AG04450 (cell line): Measurements from ENCODE around the gene ST8SIA3. TPM values are rescaled to one million over a fixed set of nuclear protein-coding genes. Genes with fewer than 3 reads are reported as not detected.

Experiments
- CTCF ChIA-PET: fragments of 300-600, 350-600 bp; formaldehyde crosslinking; extraction: SDS; loops from one replicate; lab custom pipeline; 2022; ENCODE audit warnings: antibody characterized with exemption, inconsistent platforms; lab: Charles Lee
- POLR2A ChIA-PET: fragments of 350-600 bp; formaldehyde crosslinking; extraction: SDS; loops from one replicate; lab custom pipeline; 2021; ENCODE audit warnings: antibody characterized with exemption, inconsistent platforms; lab: Yijun Ruan, JAX
- DNase-seq: peaks from one replicate; pipeline ENCODE4 v3.0.0-alpha.2; 2011; ENCODE audit warnings: low read depth, low spot score
- H3K27ac ChIP-seq: one replicate; pipeline ENCODE4 v1.5.1; 2012; ENCODE audit warnings: low read depth, low read length, control low read depth
- H3K27me3 ChIP-seq: one replicate; pipeline ENCODE4 v1.6.0; 2012; ENCODE audit warnings: low read length; ENCODE audit not compliant: control insufficient read depth, insufficient read depth
- H3K4me3 ChIP-seq: 2 replicates; pipeline ENCODE4 v1.5.1; 2011; ENCODE audit warnings: mild to moderate bottlenecking, low read depth, low read length, control low read depth
- H3K9me3 ChIP-seq: 2 replicates; pipeline ENCODE4 v1.5.1; 2012; ENCODE audit warnings: low read length; ENCODE audit not compliant: control insufficient read depth, insufficient read depth
- CTCF ChIP-seq: IDR thresholded peaks from 2 replicates; pipeline ENCODE4 v1.5.1; 2011; ENCODE audit warnings: low read depth, low read length, control low read depth, inconsistent platforms
- polyA minus RNA-seq: library from RNA; depleted of rRNA, polyadenylated mRNA; stranded (reverse); fragments of >200 nt; gene quantifications from 2 replicates; pipeline ENCODE4 v1.2.3, GENCODE V29; 2011; rRNA and poly(A)+ RNA removed
- polyA plus RNA-seq: library from polyadenylated mRNA; depleted of rRNA; stranded (reverse); fragments of >200 nt; gene quantifications from 2 replicates; pipeline ENCODE4 v1.2.3, GENCODE V29; 2011; rRNA removed

Gene ST8SIA3
- polyA plus RNA-seq (not detected in 2 replicates), polyA minus RNA-seq (not detected in 2 replicates)

- ChIA-PET POLR2A (no interaction called here), CTCF (no interaction called here)
- no peak within 1 kb of the TSS for H3K4me3 ChIP-seq
- no peak within 1 kb of the TSS for H3K27ac ChIP-seq
- H3K27me3 ChIP-seq: peaks cover 35% of the 10 kb centered on the region
- TF ChIP-seq CTCF: no peak
- no peak for DNase-seq
- H3K9me3 ChIP-seq: no peaks in the 10 kb centered on the region; the same call in 1 of the 2 replicates
These were observed at the start of gene ST8SIA3 for GRCh38 chr18:57352271-57352701. Gene ST8SIA3, plus strand, starts transcription at chr18:57352557. Its CDS starts 290 bp downstream, at chr18:57352847.

- H3K27me3 ChIP-seq: no peaks in the 10 kb centered on the region
- DNase-seq: no peak
- H3K9me3 ChIP-seq: no peaks in the 10 kb centered on the region
- TF ChIP-seq CTCF: no peak
- POLR2A ChIA-PET: no interaction called here
- H3K27ac ChIP-seq: no peak overlapping the region
- no peak overlapping the region for H3K4me3 ChIP-seq
- CTCF ChIA-PET: no interaction called here
These were observed 40.9 kb upstream of the ST8SIA3 start for GRCh38 chr18:57311472-57311871.

- H3K27me3 ChIP-seq: no peaks in the 10 kb centered on the region
- ChIA-PET CTCF (no interaction called here), POLR2A (no interaction called here)
- no peak overlapping the region for H3K27ac ChIP-seq
- TF ChIP-seq CTCF: no peak
- no peaks in the 10 kb centered on the region for H3K9me3 ChIP-seq
- DNase-seq: no peak
- H3K4me3 ChIP-seq: no peak overlapping the region
These were observed 39.8 kb upstream of the ST8SIA3 start for GRCh38 chr18:57312346-57313144.

GRCh38 chr18:57320603-57321002 is 31.8 kb upstream of the ST8SIA3 start:
- Histone ChIP-seq H3K4me3 (no peak overlapping the region), H3K9me3 (no peaks in the 10 kb centered on the region), H3K27me3 (no peaks in the 10 kb centered on the region), H3K27ac (no peak overlapping the region)
- POLR2A ChIA-PET: no interaction called here
- CTCF ChIA-PET: no interaction called here
- no peak for TF ChIP-seq CTCF
- DNase-seq: no peak

- TF ChIP-seq CTCF: no peak
These were observed 26.7 kb upstream of the ST8SIA3 start for GRCh38 chr18:57325491-57326166.

More at GRCh38 chr18:57325491-57326166, 26.7 kb upstream of the ST8SIA3 start:
- no peak overlapping the region for H3K27ac ChIP-seq
- DNase-seq: no peak
- CTCF ChIA-PET: no interaction called here
- POLR2A ChIA-PET: no interaction called here
- no peaks in the 10 kb centered on the region for H3K27me3 ChIP-seq
- H3K4me3 ChIP-seq: no peak overlapping the region
- no peaks in the 10 kb centered on the region for H3K9me3 ChIP-seq
